Retinal pigment epithelial cell (primary cell): ENCODE results near the gene QRFP.

ENCODE experiments used
- DNase-seq: peaks from one replicate; pipeline ENCODE4 v3.0.0-alpha.2; 2010; ENCODE audit warnings: low read depth
- H3K4me3 ChIP-seq: 2 replicates; pipeline ENCODE4 v1.5.1; 2011; ENCODE audit warnings: mild to moderate bottlenecking, low read length, control low read depth, moderate library complexity
- CTCF ChIP-seq: conservative IDR thresholded peaks from 2 replicates; pipeline ENCODE4 v1.5.1; 2011; ENCODE audit warnings: low read depth, low read length, control low read depth, inconsistent platforms

QRFP gene

GRCh38 chr9:130899051-130899748 is 2.6 kb upstream of the QRFP start:
- no peak for DNase-seq
- TF ChIP-seq CTCF, result no peak
- no peak overlapping the region for H3K4me3 ChIP-seq

GRCh38 chr9:130898552-130898852 is 1.9 kb upstream of the QRFP start:
- H3K4me3 ChIP-seq, result no peak overlapping the region
- TF ChIP-seq CTCF, result no peak
- DNase-seq, result no peak

GRCh38 chr9:130897848-130898551 is 1.4 kb upstream of the QRFP start:
- no peak for TF ChIP-seq CTCF
- no peak overlapping the region for H3K4me3 ChIP-seq
- no peak for DNase-seq

GRCh38 chr9:130897105-130897751 is 616 bp upstream of the QRFP start:
- TF ChIP-seq CTCF, result no peak
- no peak overlapping the region for H3K4me3 ChIP-seq
- DNase-seq, result no peak

- no peak for TF ChIP-seq CTCF
- no peak overlapping the region for H3K4me3 ChIP-seq
- no peak for DNase-seq
Observed at GRCh38 chr9:130895481-130896232, 955 bp downstream of the QRFP start.

GRCh38 chr9:130895038-130895437 is 1.6 kb downstream of the QRFP start:
- no peak for DNase-seq
- no peak overlapping the region for H3K4me3 ChIP-seq
- TF ChIP-seq CTCF, result no peak
